ENCODE results near the gene PLCB3. TPM values are rescaled to one million over a fixed set of nuclear protein-coding genes. Genes with fewer than 3 reads are reported as not detected.

PLCB3 gene
- total and polyA plus RNA-seq, 2 donors (not counting 3 experiments of a cell fraction or from before 2014, with no cell fraction given) = 32.3 to 61.1 TPM

GRCh38 chr11:64263021-64263946 lies 12.0 kb downstream of the PLCB3 start:
- ChIA-PET CTCF (interaction anchor here (0.6 to 2.7 kb wide), 10 partner anchors 8 to 92 kb away, joined by 3 to 24 read pairs (median 4); partner anchors contain the start of genes CATSPERZ and PLCB3), POLR2A (interaction anchor here (0.7 kb wide), 1 partner anchor 16 kb away, joined by 4 read pairs; the partner anchor contains the start of gene PPP1R14B)
- Histone ChIP-seq H3K79me2 (ENCODE audit: control insufficient read depth, insufficient read depth, low read length) (no peaks in the 10 kb centered on the region), H3K27ac (ENCODE audit: insufficient read depth, low read depth, low read length) (peak overlapping the region; percentile 83), H3K27me3 (ENCODE audit: control insufficient read depth in 2 of 2, insufficient read depth in 2 of 2, low read length in 2 of 2) (no peaks in the 10 kb centered on the region), H3K9me1 (replicated peaks; ENCODE audit: control insufficient read depth, extremely low read depth, insufficient read depth, low read length) (no peaks in the 10 kb centered on the region), H3K9ac (replicated peaks; ENCODE audit: extremely low read depth, insufficient read depth, low read length) (peak overlapping the region; percentile 31), H2AFZ (ENCODE audit: low read depth, low read length) (no peak overlapping the region), H3K4me3 (replicated peaks in 1 of 3; ENCODE audit: insufficient read depth in 1 of 3, low read depth in 1 of 3, low read length in 3 of 3) (no peak overlapping the region), H3K9me3 (replicated peaks; ENCODE audit: control insufficient read depth, insufficient read depth, low read length) (no peaks in the 10 kb centered on the region), H3K36me3 (ENCODE audit: control insufficient read depth in 2 of 2, extremely low read depth in 1 of 2, insufficient read depth in 2 of 2, low read length in 2 of 2) (peaks cover 16 to 38% of the 10 kb centered on the region in 2 experiments), H3K4me2 (ENCODE audit: insufficient read depth, low read length) (peak overlapping the region; percentile 38), H4K20me1 (replicated peaks; ENCODE audit: control insufficient read depth, extremely low read depth, insufficient read depth, low read length) (no peaks in the 10 kb centered on the region), H3K4me1 (ENCODE audit: control insufficient read depth, extremely low read depth, insufficient read depth, low read length) (peaks cover 35% of the 10 kb centered on the region)
- no TSS peak for BruUV-seq (replicated peaks)
- peak; percentile 85 for DNase-seq (ENCODE audit: low read depth, low spot score)
- intact Hi-C loops (cut with micrococcal nuclease) = loop anchor here (1.0 kb wide), 1 partner anchor 12 kb away; the partner anchor contains the start of gene PLCB3
- TF ChIP-seq POLR2AphosphoS5 (IDR thresholded peaks at IDR 0.05; ENCODE audit: insufficient read depth, low read depth, low read length) = peak; percentile 77
- TF ChIP-seq CTCF (IDR thresholded peaks at IDR 0.05; ENCODE audit: extremely low read depth in 1 of 2, insufficient read depth in 1 of 2, low read depth in 1 of 2, low read length in 2 of 2) = no peak
- TF ChIP-seq MAX (IDR thresholded peaks at IDR 0.05; ENCODE audit: insufficient read depth, insufficient read length) = peak; percentile 47
- peak; percentile 80 for TF ChIP-seq FOS (IDR thresholded peaks at IDR 0.05; ENCODE audit: borderline replicate concordance, insufficient read depth, low read length)
- TF ChIP-seq POLR2A (IDR thresholded peaks at IDR 0.05; ENCODE audit: low read depth, low read length) = peak; percentile 56
- TF ChIP-seq MYC (IDR thresholded peaks at IDR 0.05; ENCODE audit: low read depth, low read length) = no peak
- no peak for TF ChIP-seq EZH2 (IDR thresholded peaks at IDR 0.05; ENCODE audit: borderline replicate concordance, low read depth, low read length, severe bottlenecking)
- no peak for TF ChIP-seq GATA2 (IDR thresholded peaks at IDR 0.05; ENCODE audit: insufficient read depth, insufficient read length, low read depth, low read length)
- peak; percentile 66 for TF ChIP-seq JUN (IDR thresholded peaks at IDR 0.05; ENCODE audit: borderline replicate concordance, insufficient read depth, insufficient read length, low read depth)
- peak; percentile 98 for FAIRE-seq
- dilution Hi-C loops (cut with MboI; ENCODE audit: extremely low pct_ligation_motif_present, low sequenced_read_pairs) = no loop called here

Measured in endothelial cell of umbilical vein (primary cell).